Neural cell (in vitro differentiated cells): ENCODE results near the gene SETBP1.

Experiments used
- CTCF ChIP-seq: fragments of 450-650 bp; IDR thresholded peaks from 2 replicates; pipeline ENCODE4 v1.5.1; 2014; ENCODE audit warnings: antibody characterized with exemption, mild to moderate bottlenecking, moderate library complexity; ENCODE audit not compliant: poor library complexity, severe bottlenecking
- EP300 ChIP-seq: fragments of 450-650 bp; conservative IDR thresholded peaks from 2 replicates; pipeline ENCODE4 v1.6.1; 2014; ENCODE audit warnings: antibody characterized with exemption, mild to moderate bottlenecking, moderate library complexity; ENCODE audit not compliant: poor library complexity, severe bottlenecking
- TAF1 ChIP-seq: IDR thresholded peaks from 2 replicates; pipeline ENCODE4 v1.6.1; 2012; ENCODE audit warnings: low read depth

DNA sequence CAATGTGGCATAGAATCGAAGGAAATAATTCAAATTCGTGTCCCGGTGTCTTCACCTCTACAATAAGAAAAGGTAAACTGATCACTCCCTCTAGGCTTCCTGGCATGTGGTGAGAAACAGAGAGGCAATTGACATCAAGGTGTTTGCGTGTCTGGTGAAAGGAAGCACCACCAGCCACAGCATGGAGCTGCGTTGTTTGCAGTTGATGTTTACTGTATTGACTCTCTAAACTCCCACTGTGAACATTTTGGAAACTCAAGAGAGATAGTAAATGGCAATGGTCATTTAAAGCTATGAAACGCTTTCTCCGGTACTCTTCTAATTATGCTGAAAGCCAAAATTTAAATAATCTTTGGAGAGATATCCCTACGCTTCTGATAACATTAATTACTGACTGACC, 82.6 kb downstream of the SETBP1 start:
- TF ChIP-seq CTCF (no peak), EP300 (no peak), TAF1 (no peak)
